Retinal pigment epithelial cell (primary cell): ENCODE data around the gene HARS1.

Source experiments
- DNase-seq: peaks from one replicate; pipeline ENCODE4 v3.0.0-alpha.2; 2010; ENCODE audit warnings: low read depth
- H3K4me3 ChIP-seq: 2 replicates; pipeline ENCODE4 v1.5.1; 2011; ENCODE audit warnings: mild to moderate bottlenecking, low read length, control low read depth, moderate library complexity
- TF ChIP-seq, protein P1 (sequence below): conservative IDR thresholded peaks from 2 replicates; pipeline ENCODE4 v1.5.1; 2011; ENCODE audit warnings: low read depth, low read length, control low read depth, inconsistent platforms

The HARS1 gene

DNA sequence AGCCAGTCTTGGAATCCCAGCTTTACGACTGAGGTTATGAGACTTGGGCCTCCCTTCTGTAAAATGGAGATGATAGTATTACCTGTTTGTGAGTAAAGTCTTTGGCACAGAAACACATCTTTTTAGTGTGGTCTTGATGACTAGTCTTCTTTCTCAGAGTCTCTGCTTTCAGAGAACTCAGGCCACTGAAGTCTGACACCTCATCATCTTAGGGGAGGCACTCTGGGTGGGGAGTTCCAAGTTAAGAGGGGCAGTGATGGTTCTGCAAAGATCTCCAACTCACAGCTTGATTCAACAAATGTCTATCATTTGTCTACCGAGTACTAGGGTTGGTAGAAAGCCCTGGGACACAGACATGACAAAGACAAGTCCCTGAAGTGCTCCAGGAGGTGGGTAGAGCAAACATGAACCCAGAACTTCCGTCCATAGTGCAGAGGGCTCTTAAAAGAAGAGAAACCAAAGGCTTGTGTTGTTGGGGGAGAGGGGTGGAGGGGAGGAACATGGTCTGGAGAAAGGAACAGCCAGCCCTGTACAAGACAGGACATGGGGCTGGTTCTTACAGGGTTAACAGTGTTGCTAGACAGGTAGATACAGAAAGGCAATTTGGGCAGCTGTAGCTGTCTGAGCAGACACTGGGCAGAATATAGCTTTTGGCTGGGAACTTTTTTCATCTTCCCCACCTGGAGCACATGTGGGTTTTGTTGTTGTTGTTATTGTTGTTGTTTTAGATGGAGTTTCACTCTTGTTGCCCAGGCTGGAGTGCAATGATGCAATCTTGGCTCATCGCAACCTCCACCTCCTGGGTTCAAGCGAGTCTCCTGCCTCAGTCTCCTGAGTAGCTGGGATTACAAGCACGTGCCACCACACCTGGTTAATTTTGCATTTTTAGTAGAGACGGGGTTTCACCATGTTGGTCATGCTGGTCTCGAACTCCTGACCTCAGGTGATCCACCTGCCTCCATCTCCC lies 55.6 kb downstream of the HARS1 start:
- TF ChIP-seq, protein P1, sequence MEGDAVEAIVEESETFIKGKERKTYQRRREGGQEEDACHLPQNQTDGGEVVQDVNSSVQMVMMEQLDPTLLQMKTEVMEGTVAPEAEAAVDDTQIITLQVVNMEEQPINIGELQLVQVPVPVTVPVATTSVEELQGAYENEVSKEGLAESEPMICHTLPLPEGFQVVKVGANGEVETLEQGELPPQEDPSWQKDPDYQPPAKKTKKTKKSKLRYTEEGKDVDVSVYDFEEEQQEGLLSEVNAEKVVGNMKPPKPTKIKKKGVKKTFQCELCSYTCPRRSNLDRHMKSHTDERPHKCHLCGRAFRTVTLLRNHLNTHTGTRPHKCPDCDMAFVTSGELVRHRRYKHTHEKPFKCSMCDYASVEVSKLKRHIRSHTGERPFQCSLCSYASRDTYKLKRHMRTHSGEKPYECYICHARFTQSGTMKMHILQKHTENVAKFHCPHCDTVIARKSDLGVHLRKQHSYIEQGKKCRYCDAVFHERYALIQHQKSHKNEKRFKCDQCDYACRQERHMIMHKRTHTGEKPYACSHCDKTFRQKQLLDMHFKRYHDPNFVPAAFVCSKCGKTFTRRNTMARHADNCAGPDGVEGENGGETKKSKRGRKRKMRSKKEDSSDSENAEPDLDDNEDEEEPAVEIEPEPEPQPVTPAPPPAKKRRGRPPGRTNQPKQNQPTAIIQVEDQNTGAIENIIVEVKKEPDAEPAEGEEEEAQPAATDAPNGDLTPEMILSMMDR, result no peak
- no peak overlapping the region for H3K4me3 ChIP-seq
- no peak for DNase-seq

DNA sequence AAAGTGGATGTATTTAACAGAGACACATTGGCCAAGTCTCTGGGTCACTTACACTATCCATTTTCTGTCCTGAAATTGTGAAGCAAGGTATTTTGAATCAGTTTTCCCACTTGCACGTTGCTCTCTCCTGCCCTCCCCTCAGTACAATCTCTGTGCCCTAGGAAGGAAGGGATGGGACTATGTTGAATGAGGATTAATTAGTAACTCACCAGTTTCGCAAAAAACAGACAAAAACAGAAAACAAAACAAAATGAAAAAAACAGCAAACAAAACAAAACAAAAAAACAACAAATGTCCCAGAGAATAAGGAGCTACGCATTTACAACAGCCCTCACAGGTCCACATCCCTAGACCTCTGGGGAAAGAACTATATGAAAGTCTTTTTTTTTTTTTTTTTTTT lies 57.1 kb downstream of the HARS1 start:
- TF ChIP-seq, protein P1, result no peak
- DNase-seq, result no peak
- no peak overlapping the region for H3K4me3 ChIP-seq

DNA sequence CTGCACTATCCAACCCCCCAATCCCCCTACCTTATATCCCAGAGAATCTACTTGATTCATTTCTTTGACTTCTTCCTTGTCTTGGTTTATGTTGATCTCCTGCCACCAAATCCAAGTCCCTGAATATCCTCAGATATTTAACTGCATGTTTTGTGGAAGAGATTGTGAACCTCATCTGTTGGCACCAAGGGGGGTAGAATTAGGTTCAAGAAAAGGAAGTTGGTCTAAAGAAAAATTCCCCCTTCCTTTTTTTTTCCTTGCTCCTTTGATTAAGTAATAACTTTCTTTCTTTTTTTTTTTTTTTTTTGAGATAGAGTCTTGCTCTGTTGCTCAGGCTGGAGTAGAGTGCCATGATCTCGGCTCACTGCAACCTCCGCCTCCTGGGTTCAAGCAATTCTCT lies 57.7 kb downstream of the HARS1 start:
- TF ChIP-seq, protein P1, result no peak
- no peak for DNase-seq
- no peak overlapping the region for H3K4me3 ChIP-seq

DNA sequence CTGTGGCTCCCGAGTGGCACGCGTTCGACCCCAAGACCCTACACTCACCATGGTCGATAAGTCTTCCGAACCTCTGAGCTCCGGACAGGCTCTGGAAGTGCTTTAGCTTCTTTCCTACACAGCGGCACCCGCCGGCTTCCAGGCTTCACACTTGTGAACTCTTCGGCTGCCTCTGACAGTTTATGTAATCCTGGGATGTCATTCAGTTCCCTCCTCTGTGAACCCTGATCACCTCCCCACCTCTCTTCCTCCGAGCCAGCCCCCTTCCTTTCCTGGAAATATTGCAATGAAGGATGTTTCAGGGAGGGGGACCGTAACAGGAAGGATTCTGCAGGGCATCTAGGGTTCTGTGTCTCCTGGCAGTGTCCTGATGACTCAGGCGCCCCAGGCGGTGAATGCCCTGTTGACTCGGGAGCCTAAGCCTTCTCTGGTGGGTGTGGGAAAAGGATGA lies 58.1 kb downstream of the HARS1 start, which contains the start of gene CD14:
TSS of gene CD14 (minus strand) at position 155 of the 451 bp plus-strand sequence. CDS start at position 51, 104 bp downstream.
- H3K4me3 ChIP-seq, result peak within 1 kb of the TSS; percentile 52
- TF ChIP-seq, protein P1, result no peak
- DNase-seq, result no peak

DNA sequence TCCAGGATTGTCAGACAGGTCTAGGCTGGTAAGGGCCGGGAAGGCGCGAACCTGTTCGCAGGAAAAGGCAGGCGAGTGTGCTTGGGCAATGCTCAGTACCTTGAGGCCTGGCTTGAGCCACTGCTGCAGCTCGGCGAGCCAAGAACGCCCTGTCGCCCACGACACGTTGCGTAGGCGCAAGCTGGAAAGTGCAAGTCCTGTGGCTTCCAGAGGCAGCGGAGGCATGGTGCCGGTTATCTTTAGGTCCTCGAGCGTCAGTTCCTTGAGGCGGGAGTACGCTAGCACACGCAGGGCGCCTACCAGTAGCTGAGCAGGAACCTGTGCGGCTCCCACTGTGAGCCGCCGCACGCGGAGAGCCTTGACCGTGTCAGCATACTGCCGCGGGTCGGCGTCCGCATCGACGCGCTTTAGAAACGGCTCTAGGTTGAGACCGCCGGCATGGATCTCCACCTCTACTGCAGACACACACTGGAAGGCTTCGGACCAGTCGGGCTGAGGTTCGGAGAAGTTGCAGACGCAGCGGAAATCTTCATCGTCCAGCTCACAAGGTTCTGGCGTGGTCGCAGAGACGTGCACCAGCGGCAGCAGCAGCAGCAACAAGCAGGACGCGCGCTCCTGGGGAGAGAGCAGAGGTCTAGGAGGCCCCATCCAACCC lies 58.7 kb downstream of the HARS1 start:
- DNase-seq, result no peak
- TF ChIP-seq, protein P1, result no peak
- H3K4me3 ChIP-seq, result peak overlapping the region; percentile 52

DNA sequence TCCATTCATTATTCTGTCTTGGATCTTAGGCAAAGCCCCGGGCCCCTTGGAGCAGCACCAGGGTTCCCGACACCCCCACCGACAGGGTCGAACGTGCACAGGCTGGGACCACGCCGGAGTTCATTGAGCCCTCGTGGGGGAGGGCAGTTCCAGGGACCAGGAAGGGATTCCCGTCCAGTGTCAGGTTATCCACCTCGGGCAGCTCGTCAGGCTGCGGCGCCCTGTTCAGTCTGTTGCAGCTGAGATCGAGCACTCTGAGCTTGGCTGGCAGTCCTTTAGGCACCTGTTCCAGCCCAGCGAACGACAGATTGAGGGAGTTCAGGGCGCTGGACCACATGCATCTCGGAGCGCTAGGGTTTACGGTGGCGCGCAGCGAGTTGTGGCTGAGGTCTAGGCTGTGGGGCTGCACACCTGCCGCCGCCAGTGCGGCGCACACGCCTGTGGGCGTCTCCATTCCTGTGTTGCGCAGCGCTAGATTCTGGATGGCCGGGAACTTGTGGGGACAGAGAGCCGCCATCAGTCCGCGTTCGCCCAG lies 59.3 kb downstream of the HARS1 start:
- no peak for DNase-seq
- TF ChIP-seq, protein P1, result no peak
- peak overlapping the region; percentile 52 for H3K4me3 ChIP-seq
